HEK293 (cell line): ENCODE measurements around the gene DNAH7.

Source experiments
- CTCF ChIA-PET: fragments of 350-600 bp; formaldehyde crosslinking; extraction: SDS; loops from one replicate; lab custom pipeline; 2021; ENCODE audit warnings: antibody characterized with exemption; lab: Yijun Ruan, JAX
- POLR2A ChIA-PET: fragments of 300-600 bp; formaldehyde crosslinking; extraction: SDS; loops from one replicate; lab custom pipeline; 2020; ENCODE audit warnings: antibody characterized with exemption, inconsistent platforms; lab: Yijun Ruan, JAX
- H3K27ac ChIP-seq: fragments of 200-500 bp; sonication (Bioruptor generic); 2 replicates; pipeline ENCODE4 v1.5.1; 2014; ENCODE audit warnings: low read depth, low read length, control low read depth, inconsistent platforms; ENCODE audit errors: extremely low read depth
- H3K36me3 ChIP-seq, 2 experiments: fragments of 200-500 bp in 1 of 2; sonication (Bioruptor generic) in 1 of 2; 1 replicate in 1 of 2; 2 replicates in 1 of 2; pipeline ENCODE4 v1.5.1; 2014 to 2017; ENCODE audit warnings: inconsistent platforms in 2 of 2, low read length in 2 of 2; ENCODE audit not compliant: control insufficient read depth in 2 of 2, insufficient read depth in 1 of 2
- H3K4me1 ChIP-seq: fragments of 200-500 bp; sonication (Bioruptor generic); 2 replicates; pipeline ENCODE4 v1.5.1; 2014; ENCODE audit warnings: mild to moderate bottlenecking, low read length, inconsistent platforms; ENCODE audit not compliant: control insufficient read depth, insufficient read depth
- H3K4me3 ChIP-seq: 2 replicates; pipeline ENCODE4 v1.5.1; 2011; ENCODE audit warnings: low read depth, mild to moderate bottlenecking, control low read depth, low read length, moderate library complexity
- H3K9me3 ChIP-seq: fragments of 200-500 bp; sonication (Bioruptor generic); 2 replicates; pipeline ENCODE4 v1.5.1; 2014; ENCODE audit warnings: low read depth, low read length, inconsistent platforms; ENCODE audit not compliant: control insufficient read depth, insufficient read depth
- BCL11B ChIP-seq: fragments of 450-650 bp; formaldehyde crosslinking; IDR thresholded peaks from 2 replicates; pipeline ENCODE4 v1.5.1; 2016; ENCODE audit warnings: low read depth, missing biosample characterization, missing genetic modification characterization
- KLF7 ChIP-seq: fragments of 450-650 bp; formaldehyde crosslinking; IDR thresholded peaks from 2 replicates; pipeline ENCODE4 v1.5.1; 2016; ENCODE audit warnings: missing biosample characterization, missing genetic modification characterization, borderline replicate concordance
- KLF8 ChIP-seq: fragments of 450-650 bp; formaldehyde crosslinking; IDR thresholded peaks from 2 replicates; pipeline ENCODE4 v1.5.1; 2016; ENCODE audit warnings: missing biosample characterization, missing genetic modification characterization
- ZBTB20 ChIP-seq: fragments of 450-650 bp; formaldehyde crosslinking; IDR thresholded peaks from 2 replicates; pipeline ENCODE4 v1.5.1; 2016; ENCODE audit warnings: missing biosample characterization, missing genetic modification characterization
- ZBTB8A ChIP-seq: fragments of 450-650 bp; formaldehyde crosslinking; IDR thresholded peaks from 2 replicates; pipeline ENCODE4 v1.5.1; 2016; ENCODE audit warnings: missing biosample characterization, missing genetic modification characterization
- ZNF148 ChIP-seq: fragments of 450-650 bp; formaldehyde crosslinking; IDR thresholded peaks from 2 replicates; pipeline ENCODE4 v1.5.0; 2017; ENCODE audit warnings: missing biosample characterization, missing genetic modification characterization, borderline replicate concordance
- ZNF16 ChIP-seq: fragments of 450-650 bp; formaldehyde crosslinking; IDR thresholded peaks from 2 replicates; pipeline ENCODE4 v1.5.1; 2016; ENCODE audit warnings: low read depth, missing biosample characterization, missing genetic modification characterization
- ZNF292 ChIP-seq: fragments of 450-650 bp; formaldehyde crosslinking; IDR thresholded peaks from 2 replicates; pipeline ENCODE4 v1.5.1; 2016; ENCODE audit warnings: low read depth, missing biosample characterization, missing genetic modification characterization, borderline replicate concordance
- ZNF302 ChIP-seq: fragments of 450-650 bp; formaldehyde crosslinking; IDR thresholded peaks from 2 replicates; pipeline ENCODE4 v1.5.1; 2016; ENCODE audit warnings: missing biosample characterization, missing genetic modification characterization, low read depth
- ZNF341 ChIP-seq: fragments of 450-650 bp; formaldehyde crosslinking; IDR thresholded peaks from 2 replicates; pipeline ENCODE4; 2016; ENCODE audit warnings: low read depth, missing biosample characterization, missing genetic modification characterization
- ZNF354C ChIP-seq: fragments of 450-650 bp; formaldehyde crosslinking; IDR thresholded peaks from 2 replicates; pipeline ENCODE4 v1.5.1; 2016; ENCODE audit warnings: missing biosample characterization, missing genetic modification characterization, low read depth, borderline replicate concordance
- ZNF510 ChIP-seq: fragments of 450-650 bp; formaldehyde crosslinking; IDR thresholded peaks from 2 replicates; pipeline ENCODE4 v1.5.1; 2018; ENCODE audit warnings: mild to moderate bottlenecking, missing genetic modification characterization, missing biosample characterization; ENCODE audit not compliant: insufficient replicate concordance
- ZNF529 ChIP-seq: fragments of 450-650 bp; formaldehyde crosslinking; IDR thresholded peaks from 2 replicates; pipeline ENCODE4 v1.5.1; 2017; ENCODE audit warnings: missing genetic modification characterization, missing biosample characterization; ENCODE audit not compliant: insufficient replicate concordance
- ZNF596 ChIP-seq: fragments of 450-650 bp; IDR thresholded peaks from 2 replicates; pipeline ENCODE4 v1.5.0; 2018; ENCODE audit warnings: missing biosample characterization, mild to moderate bottlenecking, missing genetic modification characterization, moderate library complexity
- ZNF600 ChIP-seq: fragments of 450-650 bp; formaldehyde crosslinking; IDR thresholded peaks from 2 replicates; pipeline ENCODE4 v1.5.1; 2016; ENCODE audit warnings: missing biosample characterization, missing genetic modification characterization
- ZNF660 ChIP-seq: fragments of 450-650 bp; IDR thresholded peaks from 2 replicates; pipeline ENCODE4 v1.5.1; 2018; ENCODE audit warnings: missing biosample characterization, mild to moderate bottlenecking, missing genetic modification characterization
- ZNF664 ChIP-seq: fragments of 450-650 bp; formaldehyde crosslinking; IDR thresholded peaks from 2 replicates; pipeline ENCODE4 v1.5.1; 2016; ENCODE audit warnings: missing biosample characterization, missing genetic modification characterization
- ZSCAN30 ChIP-seq: fragments of 450-650 bp; IDR thresholded peaks from 2 replicates; pipeline ENCODE4 v1.5.1; 2018; ENCODE audit warnings: missing biosample characterization, mild to moderate bottlenecking, missing genetic modification characterization, moderate library complexity
- TF ChIP-seq, protein P1 (sequence below): fragments of 450-650 bp; formaldehyde crosslinking; IDR thresholded peaks from 2 replicates; pipeline ENCODE4 v1.5.1; 2016; ENCODE audit warnings: missing biosample characterization, missing genetic modification characterization
- TF ChIP-seq, protein P2 (sequence below): fragments of 450-650 bp; formaldehyde crosslinking; IDR thresholded peaks from 2 replicates; pipeline ENCODE4 v1.5.1; 2016; ENCODE audit warnings: missing biosample characterization, missing genetic modification characterization
- TF ChIP-seq, protein P3 (sequence below): fragments of 450-650 bp; formaldehyde crosslinking; IDR thresholded peaks from 2 replicates; pipeline ENCODE4 v1.5.1; 2016; ENCODE audit warnings: missing biosample characterization, missing genetic modification characterization
- TF ChIP-seq, protein P4 (sequence below): IDR thresholded peaks from 2 replicates; pipeline ENCODE4 v1.6.1; 2011; ENCODE audit warnings: mild to moderate bottlenecking, low read depth, low read length, borderline replicate concordance

Gene DNAH7

DNA sequence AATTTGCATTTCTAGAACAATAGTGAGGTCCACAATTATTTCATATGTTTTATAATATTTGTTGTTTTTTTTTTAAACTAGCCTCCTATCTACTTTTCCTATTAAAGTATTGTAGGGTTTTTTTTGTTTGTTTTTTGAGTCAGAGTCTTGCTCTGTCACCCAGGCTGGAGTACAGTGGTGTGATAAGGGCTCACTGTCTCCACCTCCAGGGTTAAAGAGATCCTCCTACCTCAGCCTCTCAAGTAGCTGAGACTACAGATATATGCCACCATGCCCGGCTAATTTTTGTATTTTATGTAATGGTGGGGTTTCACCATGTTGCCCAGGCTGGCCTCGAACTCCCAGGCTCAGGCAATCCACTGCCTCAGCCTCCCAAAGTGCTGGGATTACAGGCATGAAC lies 289.1 kb downstream of the DNAH7 start (continued):
- TF ChIP-seq ZNF510 = no peak
- TF ChIP-seq ZNF664 (tag by site-specific recombination) = no peak
- no peak for TF ChIP-seq ZSCAN30

GRCh38 chr2:195769975-195770374 lies 298.7 kb downstream of the DNAH7 start:
- no peak overlapping the region for H3K4me3 ChIP-seq
- TF ChIP-seq, protein P1, sequence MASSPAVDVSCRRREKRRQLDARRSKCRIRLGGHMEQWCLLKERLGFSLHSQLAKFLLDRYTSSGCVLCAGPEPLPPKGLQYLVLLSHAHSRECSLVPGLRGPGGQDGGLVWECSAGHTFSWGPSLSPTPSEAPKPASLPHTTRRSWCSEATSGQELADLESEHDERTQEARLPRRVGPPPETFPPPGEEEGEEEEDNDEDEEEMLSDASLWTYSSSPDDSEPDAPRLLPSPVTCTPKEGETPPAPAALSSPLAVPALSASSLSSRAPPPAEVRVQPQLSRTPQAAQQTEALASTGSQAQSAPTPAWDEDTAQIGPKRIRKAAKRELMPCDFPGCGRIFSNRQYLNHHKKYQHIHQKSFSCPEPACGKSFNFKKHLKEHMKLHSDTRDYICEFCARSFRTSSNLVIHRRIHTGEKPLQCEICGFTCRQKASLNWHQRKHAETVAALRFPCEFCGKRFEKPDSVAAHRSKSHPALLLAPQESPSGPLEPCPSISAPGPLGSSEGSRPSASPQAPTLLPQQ (tag by site-specific recombination) = no peak
- no peak for TF ChIP-seq BCL11B
- TF ChIP-seq, protein P2, sequence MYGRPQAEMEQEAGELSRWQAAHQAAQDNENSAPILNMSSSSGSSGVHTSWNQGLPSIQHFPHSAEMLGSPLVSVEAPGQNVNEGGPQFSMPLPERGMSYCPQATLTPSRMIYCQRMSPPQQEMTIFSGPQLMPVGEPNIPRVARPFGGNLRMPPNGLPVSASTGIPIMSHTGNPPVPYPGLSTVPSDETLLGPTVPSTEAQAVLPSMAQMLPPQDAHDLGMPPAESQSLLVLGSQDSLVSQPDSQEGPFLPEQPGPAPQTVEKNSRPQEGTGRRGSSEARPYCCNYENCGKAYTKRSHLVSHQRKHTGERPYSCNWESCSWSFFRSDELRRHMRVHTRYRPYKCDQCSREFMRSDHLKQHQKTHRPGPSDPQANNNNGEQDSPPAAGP (tag by site-specific recombination) = no peak
- no peak for TF ChIP-seq ZNF354C
- TF ChIP-seq KLF7 (tag by site-specific recombination) = no peak
- H3K9me3 ChIP-seq = no peaks in the 10 kb centered on the region
- ChIA-PET CTCF (no interaction called here), POLR2A (no interaction called here)
- no peak overlapping the region for H3K27ac ChIP-seq
- H3K4me1 ChIP-seq = no peaks in the 10 kb centered on the region
- H3K36me3 ChIP-seq = no peaks in the 10 kb centered on the region

- POLR2A ChIA-PET = no interaction called here
Measured at GRCh38 chr2:195768431-195768830, 300.2 kb downstream of the DNAH7 start.

More at GRCh38 chr2:195768431-195768830, 300.2 kb downstream of the DNAH7 start:
- no peak overlapping the region for H3K27ac ChIP-seq
- no peaks in the 10 kb centered on the region for H3K36me3 ChIP-seq
- TF ChIP-seq ZBTB8A (tag by site-specific recombination) = no peak
- TF ChIP-seq KLF8 (tag by site-specific recombination) = no peak
- TF ChIP-seq ZBTB20 = no peak
- TF ChIP-seq ZNF292 (tag by site-specific recombination) = no peak
- TF ChIP-seq, protein P3, sequence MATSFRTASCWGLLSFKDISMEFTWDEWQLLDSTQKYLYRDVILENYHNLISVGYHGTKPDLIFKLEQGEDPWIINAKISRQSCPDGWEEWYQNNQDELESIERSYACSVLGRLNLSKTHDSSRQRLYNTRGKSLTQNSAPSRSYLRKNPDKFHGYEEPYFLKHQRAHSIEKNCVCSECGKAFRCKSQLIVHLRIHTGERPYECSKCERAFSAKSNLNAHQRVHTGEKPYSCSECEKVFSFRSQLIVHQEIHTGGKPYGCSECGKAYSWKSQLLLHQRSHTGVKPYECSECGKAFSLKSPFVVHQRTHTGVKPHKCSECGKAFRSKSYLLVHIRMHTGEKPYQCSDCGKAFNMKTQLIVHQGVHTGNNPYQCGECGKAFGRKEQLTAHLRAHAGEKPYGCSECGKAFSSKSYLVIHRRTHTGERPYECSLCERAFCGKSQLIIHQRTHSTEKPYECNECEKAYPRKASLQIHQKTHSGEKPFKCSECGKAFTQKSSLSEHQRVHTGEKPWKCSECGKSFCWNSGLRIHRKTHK (tag by site-specific recombination) = no peak
- no peak for TF ChIP-seq ZNF148 (tag by site-specific recombination)
- TF ChIP-seq ZNF660 = no peak
- no peak for TF ChIP-seq ZNF600 (tag by site-specific recombination)
- no peak for TF ChIP-seq ZNF341 (tag by site-specific recombination)
- no peak for TF ChIP-seq ZNF529
- no peak for TF ChIP-seq ZNF302 (tag by site-specific recombination)
- TF ChIP-seq, protein P4, sequence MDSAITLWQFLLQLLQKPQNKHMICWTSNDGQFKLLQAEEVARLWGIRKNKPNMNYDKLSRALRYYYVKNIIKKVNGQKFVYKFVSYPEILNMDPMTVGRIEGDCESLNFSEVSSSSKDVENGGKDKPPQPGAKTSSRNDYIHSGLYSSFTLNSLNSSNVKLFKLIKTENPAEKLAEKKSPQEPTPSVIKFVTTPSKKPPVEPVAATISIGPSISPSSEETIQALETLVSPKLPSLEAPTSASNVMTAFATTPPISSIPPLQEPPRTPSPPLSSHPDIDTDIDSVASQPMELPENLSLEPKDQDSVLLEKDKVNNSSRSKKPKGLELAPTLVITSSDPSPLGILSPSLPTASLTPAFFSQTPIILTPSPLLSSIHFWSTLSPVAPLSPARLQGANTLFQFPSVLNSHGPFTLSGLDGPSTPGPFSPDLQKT = no peak
- TF ChIP-seq ZNF596 = no peak
- no peak for TF ChIP-seq ZNF16
- H3K9me3 ChIP-seq = no peaks in the 10 kb centered on the region
- CTCF ChIA-PET = no interaction called here
- no peak overlapping the region for H3K4me3 ChIP-seq
- no peaks in the 10 kb centered on the region for H3K4me1 ChIP-seq
